Sigmoid colon (tissue), 7 donors: ENCODE data around the gene HECA. TPM values are rescaled to one million over a fixed set of nuclear protein-coding genes. Genes with fewer than 3 reads are reported as not detected.
A peak's percentile ranks its signal among the peaks of the same experiment; 100 is the strongest.
"Not testable (repeated sequence)": the region's sequence is repeated elsewhere in the genome, so short reads cannot be mapped to it uniquely, and the experiment has no call there.

Experiments used
- DNase-seq: peaks from one replicate; pipeline ENCODE4 v3.0.0-alpha.2; 2019
- H3K27ac ChIP-seq, 4 donors: fragments of 200-600 bp; sonication (generic); one replicate each; pipeline ENCODE4 v1.5.1; 2016 to 2019; ENCODE audit warnings: mild to moderate bottlenecking in 1 of 4
- H3K27me3 ChIP-seq, 3 donors: fragments of 200-600 bp; sonication (generic); one replicate each; pipeline ENCODE4 v1.5.1; 2019; ENCODE audit warnings: mild to moderate bottlenecking in 1 of 3
- H3K36me3 ChIP-seq, 4 donors: fragments of 200-600 bp; sonication (generic); one replicate each; pipeline ENCODE4 v1.5.1; 2016 to 2019
- H3K4me1 ChIP-seq, 4 donors: fragments of 200-600 bp; sonication (generic); one replicate each; pipeline ENCODE4 v1.5.1; 2017 to 2019
- H3K4me3 ChIP-seq, 4 donors: fragments of 200-600 bp; sonication (generic); one replicate each; pipeline ENCODE4 v1.5.1; 2017 to 2019; ENCODE audit warnings: mild to moderate bottlenecking in 2 of 4, moderate library complexity in 1 of 4
- H3K9me3 ChIP-seq, 4 donors: fragments of 200-600 bp in 3 of 4; sonication (generic) in 3 of 4; one replicate each; pipeline versions ENCODE4 v1.5.1 to v1.6.1; 2013 to 2019
- CTCF ChIP-seq, 4 experiments: fragments of 450-650 bp in 3 of 4; fragments of 200-600 bp in 1 of 4; IDR thresholded peaks; one replicate each; pipeline ENCODE4 v1.5.1; 2016 to 2019; ENCODE audit warnings: antibody characterized with exemption in 4 of 4, mild to moderate bottlenecking in 3 of 4, moderate library complexity in 2 of 4
- EP300 ChIP-seq, 4 donors: sonication (generic); formaldehyde crosslinking; IDR thresholded peaks; one replicate each; pipeline ENCODE4 v1.6.1; 2017; ENCODE audit warnings: antibody characterized with exemption in 4 of 4
- POLR2A ChIP-seq, 2 donors: fragments of 450-650 bp; IDR thresholded peaks; one replicate each; pipeline ENCODE4 v1.6.1; 2016; ENCODE audit warnings: antibody characterized with exemption in 2 of 2, mild to moderate bottlenecking in 2 of 2, moderate library complexity in 2 of 2
- POLR2AphosphoS5 ChIP-seq, 4 donors: sonication (generic); formaldehyde crosslinking; IDR thresholded peaks; one replicate each; pipeline ENCODE4 v1.6.1; 2017; ENCODE audit warnings: antibody characterized with exemption in 4 of 4
- WGBS, 2 donors: extraction: QIAGEN DNeasy Blood & Tissue Kit; methylation state at CpG; one replicate each; pipeline ENCODE4 v1.1.7; 2013; 5-methylcytosine and 5-hydroxymethylcytosine counted together
- intact Hi-C: fragments of 100-400 bp; cut with DNase I; formaldehyde crosslinking; loops from one replicate; pipeline ENCODE4 v1.15.1; 2023
- polyA plus RNA-seq, 3 donors: library from polyadenylated mRNA; stranded (reverse); fragments of 200-250 nt; gene quantifications; one replicate each; pipeline ENCODE4 v1.2.3, GENCODE V29; 2013
- total RNA-seq, 4 donors: library from RNA; depleted of rRNA; stranded (reverse); fragments of >200 nt; gene quantifications; one replicate each; pipeline ENCODE4 v1.1.0, GENCODE V29; 2016
- donor health status: healthy with polysubstance abuse.
- donor health status: Bipolar disorder and iron deficiency.
- donor health status: healthy.

HECA gene
- total and polyA plus RNA-seq, 7 donors: 16.7 to 42.1 (median 33.5) TPM

- intact Hi-C loops: no loop called here
- DNase-seq: no peak
- no peak overlapping the region for H3K27ac ChIP-seq
- WGBS, 2 donors: 77 to 88% methylated on average over 4 of the region's 4 CpGs
- no peak overlapping the region for H3K4me3 ChIP-seq
- H3K9me3 ChIP-seq: peaks cover 0 to 2% (median 0%) of the 10 kb centered on the region in 4 donors
- H3K27me3 ChIP-seq: no peaks in the 10 kb centered on the region
- H3K4me1 ChIP-seq: no peaks in the 10 kb centered on the region
- TF ChIP-seq EP300 (IDR thresholded peaks at IDR 0.05) (no peak), POLR2AphosphoS5 (IDR thresholded peaks at IDR 0.05) (no peak), POLR2A (IDR thresholded peaks at IDR 0.05) (no peak), CTCF (IDR thresholded peaks at IDR 0.05) (no peak)
- no peaks in the 10 kb centered on the region for H3K36me3 ChIP-seq
Observed at GRCh38 chr6:139115989-139116758, 18.7 kb upstream of the HECA start.

- WGBS, 2 donors: 73 to 95% methylated on average over 1 of the region's 1 CpG
- H3K9me3 ChIP-seq: peaks cover 0 to 2% (median 0%) of the 10 kb centered on the region in 4 donors
Observed at GRCh38 chr6:139117734-139118133, 17.1 kb upstream of the HECA start.

GRCh38 chr6:139119552-139119951, 15.3 kb upstream of the HECA start:
- no peak for DNase-seq
- Histone ChIP-seq H3K4me1 (no peaks in the 10 kb centered on the region), H3K27me3 (no peaks in the 10 kb centered on the region), H3K27ac (no peak overlapping the region), H3K4me3 (no peak overlapping the region), H3K9me3 (peaks cover 0 to 2% (median 0%) of the 10 kb centered on the region in 4 donors), H3K36me3 (no peaks in the 10 kb centered on the region)
- TF ChIP-seq POLR2AphosphoS5 (IDR thresholded peaks at IDR 0.05) (no peak), EP300 (IDR thresholded peaks at IDR 0.05) (no peak), POLR2A (IDR thresholded peaks at IDR 0.05) (no peak), CTCF (IDR thresholded peaks at IDR 0.05) (no peak)
- intact Hi-C loops: no loop called here
- 74 to 84% methylated on average over 3 of the region's 3 CpGs for WGBS, 2 donors

More at GRCh38 chr6:139117734-139118133, 17.1 kb upstream of the HECA start:
- intact Hi-C loops: no loop called here
- TF ChIP-seq POLR2AphosphoS5 (IDR thresholded peaks at IDR 0.05) (no peak), CTCF (IDR thresholded peaks at IDR 0.05) (no peak), POLR2A (IDR thresholded peaks at IDR 0.05) (no peak), EP300 (IDR thresholded peaks at IDR 0.05) (no peak)
- Histone ChIP-seq H3K36me3 (no peaks in the 10 kb centered on the region), H3K4me1 (no peaks in the 10 kb centered on the region), H3K4me3 (no peak overlapping the region), H3K27ac (no peak overlapping the region), H3K27me3 (no peaks in the 10 kb centered on the region)
- no peak for DNase-seq

- intact Hi-C loops, H3K4me1 ChIP-seq, H3K4me3 ChIP-seq: not testable (repeated sequence)
Observed at GRCh38 chr6:139122823-139123222, 12.1 kb upstream of the HECA start.

GRCh38 chr6:139124887-139125672, 9.8 kb upstream of the HECA start:
- TF ChIP-seq POLR2A (IDR thresholded peaks at IDR 0.05): no peak
- peak in 1 of 4 experiments; percentile 22 for TF ChIP-seq CTCF (IDR thresholded peaks at IDR 0.05)
- peak in 1 of 4 donors; percentile 7 for TF ChIP-seq EP300 (IDR thresholded peaks at IDR 0.05)
- TF ChIP-seq POLR2AphosphoS5 (IDR thresholded peaks at IDR 0.05): peak in 1 of 4 donors; percentile 8
- Histone ChIP-seq H3K27ac (no peak overlapping the region), H3K27me3 (no peaks in the 10 kb centered on the region), H3K9me3 (peaks cover 0 to 2% (median 0%) of the 10 kb centered on the region in 4 donors), H3K4me3 (no peak overlapping the region), H3K4me1 (no peaks in the 10 kb centered on the region), H3K36me3 (no peaks in the 10 kb centered on the region)
- DNase-seq: peak; percentile 72
- intact Hi-C loops: no loop called here
- WGBS, 2 donors: 36 to 41% methylated on average over 8 of the region's 8 CpGs

More at GRCh38 chr6:139122823-139123222, 12.1 kb upstream of the HECA start:
- H3K9me3 ChIP-seq, H3K27ac ChIP-seq, DNase-seq, H3K27me3 ChIP-seq, H3K36me3 ChIP-seq: not testable (repeated sequence)
- 63 to 91% methylated on average over 3 of the region's 3 CpGs for WGBS, 2 donors
